Pancreas (tissue), 10 donors: ENCODE measurements around the gene ANKS1A. TPM values are rescaled to one million over a fixed set of nuclear protein-coding genes. Genes with fewer than 3 reads are reported as not detected.

ENCODE experiments used
- ATAC-seq, 4 donors: fragments of 200-7000 bp; cut with Tn5 transposase; one replicate each; pipeline versions ENCODE4 v1.8.0 to v1.9.1; 2020; ENCODE audit warnings: mild to moderate bottlenecking in 4 of 4, moderate library complexity in 4 of 4
- DNase-seq, 6 donors: peaks; one replicate each; pipeline ENCODE4 v3.0.0-alpha.2; 2020
- FAIRE-seq: peaks from 2 replicates; lab custom pipeline; 2012; peaks lifted over from hg19 to GRCh38; lab: Jason Lieb, UNC
- H3K27ac ChIP-seq, 4 donors: fragments of 200-600 bp; sonication (generic); 1 replicate in 3 of 4; 2 replicates in 1 of 4; pipeline versions ENCODE4 v1.5.0 to v1.8.0; 2020
- H3K27me3 ChIP-seq, 4 donors: fragments of 200-600 bp; one replicate each; pipeline ENCODE4 v1.8.0; 2021
- H3K36me3 ChIP-seq, 3 donors: fragments of 200-600 bp; sonication (generic) in 1 of 3; one replicate each; pipeline versions ENCODE4 v1.5.0 to v1.8.0; 2020 to 2021
- H3K4me1 ChIP-seq, 3 donors: fragments of 200-600 bp; one replicate each; pipeline ENCODE4 v1.8.0; 2021
- H3K4me3 ChIP-seq, 4 donors: fragments of 200-600 bp; sonication (generic) in 2 of 4; one replicate each; pipeline versions ENCODE4 v1.5.0 to v1.8.0; 2020 to 2021
- H3K9me3 ChIP-seq, 4 donors: fragments of 200-600 bp; one replicate each; pipeline ENCODE4 v1.8.0; 2021
- WGBS, 2 donors: extraction: QIAGEN DNeasy Blood & Tissue Kit; methylation state at CpG; one replicate each; pipeline ENCODE4 v1.1.7; 2013; 5-methylcytosine and 5-hydroxymethylcytosine counted together
- intact Hi-C, 3 donors: fragments of 100-400 bp; cut with DNase I; formaldehyde crosslinking; loops; one replicate each; pipeline versions ENCODE4 v1.11.1 to v1.14.2; 2022
- polyA plus RNA-seq, 2 donors: library from polyadenylated mRNA; stranded (reverse); fragments of 200-250 nt; gene quantifications; one replicate each; pipeline ENCODE4 v1.2.3, GENCODE V29; 2013
- total RNA-seq, 6 donors: library from RNA; stranded (reverse); fragmentation: NEBNext Ultra II Directional in 4 of 6; extraction: Animal tissue kit (Norgen Biotek cat#: 25700) in 4 of 6; gene quantifications; one replicate each; pipeline versions ENCODE4 v1.2.1 to v1.2.4, GENCODE V29; 2021 to 2023
- TF ChIP-seq, protein P1 (sequence below), 4 donors: fragments of 200-600 bp; sonication (generic) in 3 of 4; IDR thresholded peaks; one replicate each; pipeline versions ENCODE4 v1.5.0 to v1.8.0; 2021; ENCODE audit warnings: antibody characterized with exemption in 4 of 4
- donor health status: healthy with polysubstance abuse.
- donor health status: DM: no; HTN: no; CAD: no; lungs with moderate emphysema.
- donor health status: DM: no; HTN: no; CAD: no.
- donor health status: control.
- donor health status: control.
- donor health status: Bipolar disorder and iron deficiency.
- donor health status: DM: yes; HTN: yes; CAD: no.
- donor health status: DM: no; HTN: no; CAD: no.
- donor health status: DM: no; HTN: no; CAD: no.
- donor health status: DM: yes; HTN: yes; CAD: no.

Gene ANKS1A
- total and polyA plus RNA-seq, 8 donors: 6.1 to 16.7 (median 8.0) TPM

GRCh38 chr6:35027807-35028206, 138.8 kb downstream of the ANKS1A start:
- peak in 3 of 4 donors; percentile 21 to 58 (median 27) for ATAC-seq
- WGBS, 2 donors: 69 to 73% methylated on average over 2 of the region's 2 CpGs

DNA sequence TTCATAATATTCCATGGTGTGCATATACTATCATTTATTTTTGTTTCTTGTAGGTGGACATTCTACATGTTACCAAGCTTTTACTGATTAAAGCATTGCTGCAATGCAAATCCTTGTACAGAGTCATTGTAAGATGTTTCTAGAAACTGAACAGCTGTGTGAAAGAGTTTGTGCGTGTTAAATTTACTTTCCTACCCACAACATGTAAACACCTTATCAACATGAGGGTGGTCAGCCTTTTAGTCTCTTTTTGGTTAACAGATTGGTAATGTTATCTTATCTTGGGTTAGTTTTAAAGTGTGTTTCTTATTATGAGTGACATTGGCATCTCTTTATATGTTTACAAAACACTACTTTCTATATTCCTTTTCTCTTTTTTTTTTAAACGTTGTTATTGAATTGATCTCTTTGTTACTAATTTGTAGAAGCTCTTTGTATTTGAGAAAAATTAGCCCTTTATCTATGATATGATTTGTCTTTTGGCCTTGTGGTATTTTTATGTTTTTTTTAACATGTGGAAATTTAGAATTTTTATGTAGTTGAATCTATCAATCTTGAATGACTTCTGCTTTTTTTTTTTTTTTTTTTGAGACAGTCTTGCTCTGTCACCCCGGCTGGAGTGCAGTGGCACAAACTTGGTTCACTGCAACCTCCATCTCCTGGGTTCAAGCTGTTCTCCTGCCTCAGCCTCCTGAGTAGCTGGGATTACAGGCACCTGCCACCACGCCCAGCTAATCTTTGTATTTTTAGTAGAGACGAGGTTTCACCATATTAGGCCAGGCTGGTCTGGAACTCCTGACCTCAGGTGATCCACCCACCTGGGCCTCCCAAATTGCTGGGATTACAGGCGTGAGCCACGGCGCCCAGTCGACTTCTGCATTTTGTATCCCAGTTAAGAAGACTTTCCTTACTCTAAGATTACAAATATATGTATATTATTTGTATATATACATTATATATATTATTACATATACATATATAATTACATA, 140.0 kb downstream of the ANKS1A start:
- TF ChIP-seq, protein P1, sequence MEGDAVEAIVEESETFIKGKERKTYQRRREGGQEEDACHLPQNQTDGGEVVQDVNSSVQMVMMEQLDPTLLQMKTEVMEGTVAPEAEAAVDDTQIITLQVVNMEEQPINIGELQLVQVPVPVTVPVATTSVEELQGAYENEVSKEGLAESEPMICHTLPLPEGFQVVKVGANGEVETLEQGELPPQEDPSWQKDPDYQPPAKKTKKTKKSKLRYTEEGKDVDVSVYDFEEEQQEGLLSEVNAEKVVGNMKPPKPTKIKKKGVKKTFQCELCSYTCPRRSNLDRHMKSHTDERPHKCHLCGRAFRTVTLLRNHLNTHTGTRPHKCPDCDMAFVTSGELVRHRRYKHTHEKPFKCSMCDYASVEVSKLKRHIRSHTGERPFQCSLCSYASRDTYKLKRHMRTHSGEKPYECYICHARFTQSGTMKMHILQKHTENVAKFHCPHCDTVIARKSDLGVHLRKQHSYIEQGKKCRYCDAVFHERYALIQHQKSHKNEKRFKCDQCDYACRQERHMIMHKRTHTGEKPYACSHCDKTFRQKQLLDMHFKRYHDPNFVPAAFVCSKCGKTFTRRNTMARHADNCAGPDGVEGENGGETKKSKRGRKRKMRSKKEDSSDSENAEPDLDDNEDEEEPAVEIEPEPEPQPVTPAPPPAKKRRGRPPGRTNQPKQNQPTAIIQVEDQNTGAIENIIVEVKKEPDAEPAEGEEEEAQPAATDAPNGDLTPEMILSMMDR (IDR thresholded peaks at IDR 0.05): no peak
- no peak for FAIRE-seq

More at GRCh38 chr6:35027807-35028206, 138.8 kb downstream of the ANKS1A start:
- intact Hi-C loops: no loop called here
- H3K36me3 ChIP-seq: no peaks in the 10 kb centered on the region
- H3K27me3 ChIP-seq: no peaks in the 10 kb centered on the region
- no peak overlapping the region for H3K4me3 ChIP-seq
- FAIRE-seq: no peak
- no peaks in the 10 kb centered on the region for H3K9me3 ChIP-seq
- peaks cover 0 to 5% (median 0%) of the 10 kb centered on the region in 3 donors for H3K4me1 ChIP-seq
- TF ChIP-seq, protein P1 (IDR thresholded peaks at IDR 0.05): no peak
- no peak for DNase-seq
- H3K27ac ChIP-seq: no peak overlapping the region

DNA sequence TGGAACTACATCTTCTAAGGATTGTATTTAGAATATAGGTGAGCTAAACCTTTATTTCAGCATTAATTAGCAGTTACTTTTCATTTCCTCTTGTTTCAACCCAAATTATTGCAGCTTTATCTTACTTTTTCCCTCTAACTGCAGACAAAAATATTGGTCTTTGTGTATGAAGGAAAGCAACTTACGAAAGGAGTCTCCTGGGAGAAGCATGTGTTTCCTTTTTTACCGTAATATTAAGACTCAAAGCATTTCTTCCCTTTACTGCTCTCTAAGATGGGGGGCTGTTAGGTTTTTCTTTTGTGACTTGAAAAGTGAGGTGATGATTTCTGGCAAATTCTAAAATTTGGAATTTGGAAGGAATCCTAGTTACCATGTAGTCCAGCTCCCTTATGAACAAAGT, 141.0 kb downstream of the ANKS1A start:
- intact Hi-C loops: no loop called here
- no peak for ATAC-seq
- FAIRE-seq: no peak

More for the DNA sequence above, 140.0 kb downstream of the ANKS1A start:
- intact Hi-C loops: no loop called here
- WGBS, 2 donors: 80 to 84% methylated on average over 9 of the region's 9 CpGs
- no peak overlapping the region for H3K27ac ChIP-seq
- ATAC-seq: no peak
- no peaks in the 10 kb centered on the region for H3K36me3 ChIP-seq
- no peak for DNase-seq
- H3K27me3 ChIP-seq: no peaks in the 10 kb centered on the region
- H3K9me3 ChIP-seq: no peaks in the 10 kb centered on the region
- H3K4me3 ChIP-seq: no peak overlapping the region
- H3K4me1 ChIP-seq: peaks cover 0 to 5% (median 0%) of the 10 kb centered on the region in 3 donors

GRCh38 chr6:35031611-35032529, 142.8 kb downstream of the ANKS1A start:
- intact Hi-C loops: no loop called here
- WGBS, 2 donors: 88 to 92% methylated on average over 5 of the region's 5 CpGs
- H3K4me1 ChIP-seq: peaks cover 8 to 18% (median 18%) of the 10 kb centered on the region in 3 donors
- no peak for FAIRE-seq
- no peak overlapping the region for H3K4me3 ChIP-seq
- H3K27me3 ChIP-seq: no peaks in the 10 kb centered on the region
- H3K36me3 ChIP-seq: no peaks in the 10 kb centered on the region
- H3K27ac ChIP-seq: no peak overlapping the region
- H3K9me3 ChIP-seq: no peaks in the 10 kb centered on the region
- no peak for DNase-seq
- no peak for ATAC-seq
- TF ChIP-seq, protein P1 (IDR thresholded peaks at IDR 0.05): no peak

More for the DNA sequence above, 141.0 kb downstream of the ANKS1A start:
- Histone ChIP-seq H3K9me3 (no peaks in the 10 kb centered on the region), H3K27me3 (no peaks in the 10 kb centered on the region), H3K27ac (no peak overlapping the region), H3K36me3 (no peaks in the 10 kb centered on the region), H3K4me1 (peaks cover 1 to 9% (median 4%) of the 10 kb centered on the region in 3 donors), H3K4me3 (no peak overlapping the region)
- 89% methylated on average over 2 of the region's 2 CpGs for WGBS, 2 donors
- TF ChIP-seq, protein P1 (IDR thresholded peaks at IDR 0.05): no peak
- no peak for DNase-seq
